Smooth muscle cell (in vitro differentiated cells): Measurements from ENCODE around the gene CHMP5. TPM values are rescaled to one million over a fixed set of nuclear protein-coding genes. Genes with fewer than 3 reads are reported as not detected.
A peak's percentile ranks its signal among the peaks of the same experiment; 100 is the strongest.

Experiments
- DNase-seq: peaks from one replicate; lab custom pipeline; 2025; ENCODE audit not compliant: unreplicated experiment; lab: John Stamatoyannopoulos, UW
- H2AFZ ChIP-seq: fragments of 200-600 bp; sonication (generic); 2 replicates; pipeline ENCODE4 v1.6.0; 2016; ENCODE audit warnings: antibody characterized with exemption, low read depth, mild to moderate bottlenecking
- H3F3A ChIP-seq: fragments of 200-600 bp; sonication (generic); 2 replicates; pipeline ENCODE4 v1.6.0; 2017; ENCODE audit warnings: antibody characterized with exemption, low read depth
- H3K27ac ChIP-seq: fragments of 200-600 bp; sonication (generic); 2 replicates; pipeline ENCODE4 v1.5.1; 2016; ENCODE audit warnings: low read depth, mild to moderate bottlenecking
- H3K27me3 ChIP-seq: fragments of 200-600 bp; sonication (generic); 2 replicates; pipeline ENCODE4 v1.6.1; 2016; ENCODE audit warnings: low read depth, mild to moderate bottlenecking
- H3K36me3 ChIP-seq: fragments of 200-600 bp; sonication (generic); 2 replicates; pipeline ENCODE4 v1.5.1; 2016; ENCODE audit warnings: low read depth
- H3K4me1 ChIP-seq: fragments of 200-600 bp; sonication (generic); 2 replicates; pipeline ENCODE4 v1.5.1; 2016; ENCODE audit warnings: low read depth
- H3K4me2 ChIP-seq: fragments of 200-600 bp; sonication (generic); 2 replicates; pipeline ENCODE4 v1.6.0; 2016; ENCODE audit warnings: mild to moderate bottlenecking
- H3K4me3 ChIP-seq: fragments of 200-600 bp; sonication (generic); 2 replicates; pipeline ENCODE4 v1.5.1; 2016; ENCODE audit warnings: mild to moderate bottlenecking
- H3K79me2 ChIP-seq: fragments of 200-600 bp; sonication (generic); 2 replicates; pipeline ENCODE4 v1.6.0; 2016; ENCODE audit warnings: low read depth, mild to moderate bottlenecking
- H3K9ac ChIP-seq: fragments of 200-600 bp; sonication (generic); 2 replicates; pipeline ENCODE4 v1.6.0; 2016; ENCODE audit warnings: low read depth
- H3K9me3 ChIP-seq: fragments of 200-600 bp; sonication (generic); replicated peaks from 2 replicates; pipeline ENCODE4 v1.5.1; 2016; ENCODE audit warnings: low read depth
- H4K20me1 ChIP-seq: fragments of 200-600 bp; sonication (generic); 2 replicates; pipeline ENCODE4 v1.6.0; 2016; ENCODE audit warnings: low read depth
- WGBS: methylation state at CpG from one replicate; pipeline ENCODE4 v1.1.7; 2016; ENCODE audit warnings: low lambda C conversion rate; 5-methylcytosine and 5-hydroxymethylcytosine counted together
- polyA plus RNA-seq: library from polyadenylated mRNA; unstranded; fragments of >200 nt; fragmentation: Nextera tagmentation; extraction: Ambion mirVana; gene quantifications from 2 replicates; pipeline ENCODE4 v1.2.1, GENCODE V29; 2016
- total RNA-seq: library from RNA; depleted of rRNA; stranded (reverse); fragments of >200 nt; gene quantifications from 2 replicates; pipeline ENCODE4 v1.2.3, GENCODE V29; 2014
- TF ChIP-seq, protein P1 (sequence below): fragments of 200-600 bp; sonication (generic); IDR thresholded peaks from 2 replicates; pipeline ENCODE4 v1.5.1; 2017; ENCODE audit warnings: borderline replicate concordance, mild to moderate bottlenecking, antibody characterized with exemption; ENCODE audit not compliant: insufficient read depth, poor library complexity, severe bottlenecking

CHMP5 gene
- total and polyA plus RNA-seq, 2 experiments from 2014 or later, result 99.3 to 112 TPM

DNA sequence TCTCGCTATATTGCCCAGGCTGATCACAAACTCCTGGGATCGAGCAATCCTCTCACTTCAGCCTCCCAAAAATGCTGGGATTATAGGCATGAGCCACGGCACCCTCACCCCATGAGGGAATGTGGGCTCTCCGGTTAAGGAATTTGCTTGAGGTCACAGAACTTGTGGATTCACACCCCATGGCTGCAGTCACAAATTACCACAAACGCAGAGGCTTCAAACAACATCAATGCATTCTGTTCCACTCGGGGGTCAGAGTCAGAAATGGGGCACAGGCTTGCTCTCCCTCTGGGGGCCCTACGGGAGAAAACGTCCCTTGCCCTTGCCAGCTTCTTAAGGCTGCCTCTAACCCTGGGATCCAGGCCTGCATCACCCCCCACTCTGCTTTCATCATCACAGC, 37.1 kb upstream of the CHMP5 start:
- H2AFZ ChIP-seq, result no peak overlapping the region

DNA sequence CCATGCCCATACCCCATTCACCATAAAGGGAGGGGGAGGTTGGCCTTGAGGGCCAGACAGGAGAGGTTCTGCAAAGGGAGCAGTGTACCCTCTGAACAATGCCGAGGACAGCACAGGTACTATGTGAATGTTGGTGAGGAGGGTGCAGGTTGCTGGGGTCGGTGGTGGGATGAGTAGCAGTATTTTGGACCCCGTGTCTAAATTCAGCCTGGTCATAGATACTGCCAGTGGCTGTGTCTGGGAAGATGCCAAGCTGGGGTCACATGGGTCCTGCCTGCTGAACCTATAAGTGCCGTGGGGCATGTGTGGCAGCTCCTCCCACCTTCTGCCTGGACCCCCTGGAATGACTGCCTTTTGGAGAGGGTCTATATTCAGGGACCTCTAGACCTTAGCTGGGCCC, 36.2 kb upstream of the CHMP5 start:
- TF ChIP-seq, protein P1, sequence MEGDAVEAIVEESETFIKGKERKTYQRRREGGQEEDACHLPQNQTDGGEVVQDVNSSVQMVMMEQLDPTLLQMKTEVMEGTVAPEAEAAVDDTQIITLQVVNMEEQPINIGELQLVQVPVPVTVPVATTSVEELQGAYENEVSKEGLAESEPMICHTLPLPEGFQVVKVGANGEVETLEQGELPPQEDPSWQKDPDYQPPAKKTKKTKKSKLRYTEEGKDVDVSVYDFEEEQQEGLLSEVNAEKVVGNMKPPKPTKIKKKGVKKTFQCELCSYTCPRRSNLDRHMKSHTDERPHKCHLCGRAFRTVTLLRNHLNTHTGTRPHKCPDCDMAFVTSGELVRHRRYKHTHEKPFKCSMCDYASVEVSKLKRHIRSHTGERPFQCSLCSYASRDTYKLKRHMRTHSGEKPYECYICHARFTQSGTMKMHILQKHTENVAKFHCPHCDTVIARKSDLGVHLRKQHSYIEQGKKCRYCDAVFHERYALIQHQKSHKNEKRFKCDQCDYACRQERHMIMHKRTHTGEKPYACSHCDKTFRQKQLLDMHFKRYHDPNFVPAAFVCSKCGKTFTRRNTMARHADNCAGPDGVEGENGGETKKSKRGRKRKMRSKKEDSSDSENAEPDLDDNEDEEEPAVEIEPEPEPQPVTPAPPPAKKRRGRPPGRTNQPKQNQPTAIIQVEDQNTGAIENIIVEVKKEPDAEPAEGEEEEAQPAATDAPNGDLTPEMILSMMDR, result no peak
- H3F3A ChIP-seq, result no peaks in the 10 kb centered on the region
- H4K20me1 ChIP-seq, result no peaks in the 10 kb centered on the region
- no peaks in the 10 kb centered on the region for H3K4me1 ChIP-seq
- no peaks in the 10 kb centered on the region for H3K36me3 ChIP-seq
- no peak overlapping the region for H3K4me3 ChIP-seq
- no peaks in the 10 kb centered on the region for H3K79me2 ChIP-seq
- 94% methylated on average over 4 of the region's 4 CpGs for WGBS
- no peak overlapping the region for H2AFZ ChIP-seq
- DNase-seq, result no peak
- H3K9ac ChIP-seq, result no peak overlapping the region
- no peaks in the 10 kb centered on the region for H3K27me3 ChIP-seq
- H3K27ac ChIP-seq, result no peak overlapping the region
- H3K4me2 ChIP-seq, result no peak overlapping the region
- no peaks in the 10 kb centered on the region for H3K9me3 ChIP-seq

More for the DNA sequence above, 37.1 kb upstream of the CHMP5 start:
- no peak overlapping the region for H3K9ac ChIP-seq
- no peaks in the 10 kb centered on the region for H3K4me1 ChIP-seq
- no peaks in the 10 kb centered on the region for H3F3A ChIP-seq
- H3K27me3 ChIP-seq, result no peaks in the 10 kb centered on the region
- no peak for DNase-seq
- no peak overlapping the region for H3K27ac ChIP-seq
- TF ChIP-seq, protein P1, result no peak
- no peaks in the 10 kb centered on the region for H4K20me1 ChIP-seq
- H3K79me2 ChIP-seq, result no peaks in the 10 kb centered on the region
- 64% methylated on average over 8 of the region's 8 CpGs for WGBS
- no peaks in the 10 kb centered on the region for H3K9me3 ChIP-seq
- H3K4me3 ChIP-seq, result no peak overlapping the region
- no peaks in the 10 kb centered on the region for H3K36me3 ChIP-seq
- H3K4me2 ChIP-seq, result no peak overlapping the region

DNA sequence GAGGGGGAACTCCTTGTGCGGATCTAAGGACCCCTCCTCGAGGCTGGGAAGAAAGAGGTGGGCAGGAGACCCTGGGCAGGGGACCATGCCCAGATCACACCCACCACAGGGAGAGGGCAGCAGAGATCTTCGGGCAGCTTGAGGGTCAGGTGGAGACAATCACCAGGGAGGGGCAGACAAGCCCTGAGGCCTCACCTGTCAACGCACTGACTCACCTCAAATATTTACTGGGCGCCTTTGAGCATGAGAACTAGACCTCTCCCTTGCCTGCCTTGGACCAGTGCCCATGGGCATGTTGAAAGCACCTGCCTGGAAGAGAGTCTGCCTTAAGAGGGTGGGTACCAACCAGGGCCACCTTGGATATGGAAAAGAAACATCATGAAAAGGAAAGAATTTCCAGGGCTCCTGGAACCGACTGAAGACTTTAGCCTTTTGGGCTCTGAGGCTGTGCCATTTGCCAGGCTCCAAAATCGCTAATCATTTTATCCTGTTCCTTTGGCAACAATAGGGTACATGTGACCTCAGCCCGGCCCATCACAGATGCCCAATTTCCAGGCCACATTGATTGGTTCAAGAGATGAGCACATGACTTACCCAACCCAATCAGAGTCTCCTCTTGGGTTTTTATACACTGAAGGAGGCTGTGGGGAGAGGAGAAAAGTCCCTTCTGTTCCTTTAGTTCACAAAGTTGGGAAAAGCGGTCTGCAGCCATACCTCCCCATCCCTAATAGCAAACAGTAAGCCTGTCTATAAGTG, 35.3 kb upstream of the CHMP5 start:
- 86% methylated on average over 9 of the region's 9 CpGs for WGBS
- no peak overlapping the region for H3K4me2 ChIP-seq
- H3F3A ChIP-seq, result no peaks in the 10 kb centered on the region
- no peaks in the 10 kb centered on the region for H3K27me3 ChIP-seq
- DNase-seq, result no peak
- H3K9me3 ChIP-seq, result no peaks in the 10 kb centered on the region
- TF ChIP-seq, protein P1, result peak; percentile 22
- H3K9ac ChIP-seq, result no peak overlapping the region
- no peak overlapping the region for H3K4me3 ChIP-seq
- H4K20me1 ChIP-seq, result no peaks in the 10 kb centered on the region
- no peaks in the 10 kb centered on the region for H3K79me2 ChIP-seq
- H2AFZ ChIP-seq, result no peak overlapping the region
- H3K4me1 ChIP-seq, result no peaks in the 10 kb centered on the region
- H3K36me3 ChIP-seq, result no peaks in the 10 kb centered on the region
- H3K27ac ChIP-seq, result no peak overlapping the region
